SK-N-SH (cell line): ENCODE results near the gene WASHC1. TPM values are rescaled to one million over a fixed set of nuclear protein-coding genes. Genes with fewer than 3 reads are reported as not detected.
"Not testable (repeated sequence)": the region's sequence is repeated elsewhere in the genome, so short reads cannot be mapped to it uniquely, and the experiment has no call there.

Experiments used
- CTCF ChIA-PET: fragments of 300-600, 350-600 bp; formaldehyde crosslinking; extraction: SDS; loops from one replicate; lab custom pipeline; 2021; lab: Yijun Ruan, JAX
- POLR2A ChIA-PET: fragments of 350-600 bp; sonication (Branson Sonifier 250); formaldehyde crosslinking; extraction: SDS; loops from one replicate; lab custom pipeline; 2020; ENCODE audit warnings: antibody characterized with exemption, inconsistent platforms; lab: Yijun Ruan, JAX
- DNase-seq: peaks from one replicate; pipeline ENCODE4 v3.0.0; 2012
- H2AFZ ChIP-seq: fragments of 200-600 bp; sonication (generic); 2 replicates; pipeline ENCODE4 v1.8.1; 2016; ENCODE audit warnings: antibody characterized with exemption, mild to moderate bottlenecking, low read depth
- H3F3A ChIP-seq: fragments of 200-600 bp; sonication (generic); replicated peaks from 2 replicates; pipeline ENCODE3; 2016; ENCODE audit warnings: antibody characterized with exemption, mild to moderate bottlenecking; ENCODE audit not compliant: insufficient read depth
- H3K27ac ChIP-seq, 2 experiments: fragments of 200-500 bp in 1 of 2; fragments of 200-600 bp in 1 of 2; sonication (Bioruptor generic) in 1 of 2; sonication (generic), shearing (Covaris generic) in 1 of 2; 2 replicates each; pipeline versions ENCODE4 v1.5.1 to v1.6.1; 2014 to 2016; ENCODE audit warnings: low read depth in 2 of 2, inconsistent platforms in 1 of 2, low read length in 1 of 2, mild to moderate bottlenecking in 1 of 2, mixed read lengths in 1 of 2
- H3K27me3 ChIP-seq: fragments of 200-600 bp; sonication (generic), shearing (Covaris generic); 2 replicates; pipeline ENCODE4 v1.6.1; 2016; ENCODE audit warnings: mixed run types; ENCODE audit not compliant: insufficient read depth
- H3K36me3 ChIP-seq, 2 experiments: fragments of 200-500 bp in 1 of 2; fragments of 200-600 bp in 1 of 2; sonication (Bioruptor generic) in 1 of 2; sonication (generic) in 1 of 2; replicated peaks in 1 of 2; 2 replicates each; pipeline versions ENCODE3 to v1.5.1; 2014 to 2016; ENCODE audit warnings: low read length in 1 of 2, mild to moderate bottlenecking in 1 of 2; ENCODE audit not compliant: insufficient read depth in 2 of 2, control insufficient read depth in 1 of 2
- H3K4me1 ChIP-seq, 2 experiments: fragments of 200-500 bp in 1 of 2; fragments of 200-600 bp in 1 of 2; sonication (Bioruptor generic) in 1 of 2; sonication (generic), shearing (Covaris generic) in 1 of 2; 2 replicates each; pipeline versions ENCODE4 v1.5.1 to v1.6.1; 2014 to 2016; ENCODE audit warnings: low read depth in 1 of 2, low read length in 1 of 2, mixed run types in 1 of 2; ENCODE audit not compliant: insufficient read depth in 2 of 2, control insufficient read depth in 1 of 2
- H3K4me2 ChIP-seq: fragments of 200-600 bp; sonication (generic), shearing (Covaris generic); 2 replicates; pipeline ENCODE4 v1.6.1; 2017; ENCODE audit warnings: mixed run types
- H3K4me3 ChIP-seq, 2 experiments: fragments of 200-500 bp in 1 of 2; fragments of 200-600 bp in 1 of 2; sonication (Bioruptor generic) in 1 of 2; sonication (generic), shearing (Covaris generic) in 1 of 2; 2 replicates each; pipeline versions ENCODE4 v1.5.1 to v1.8.1; 2014 to 2016; ENCODE audit warnings: low read depth in 2 of 2, inconsistent platforms in 1 of 2, low read length in 1 of 2, mild to moderate bottlenecking in 1 of 2, mixed read lengths in 1 of 2, moderate library complexity in 1 of 2
- H3K79me2 ChIP-seq: fragments of 200-600 bp; sonication (generic); 2 replicates; pipeline ENCODE4 v1.8.1; 2017; ENCODE audit warnings: mild to moderate bottlenecking; ENCODE audit not compliant: insufficient read depth
- H3K9ac ChIP-seq: fragments of 200-600 bp; sonication (generic); 2 replicates; pipeline ENCODE4 v1.6.1; 2017; ENCODE audit warnings: mixed run types
- H3K9me2 ChIP-seq: fragments of 200-600 bp; sonication (generic); 2 replicates; pipeline ENCODE4 v1.6.1; 2017; ENCODE audit warnings: mixed run types
- H3K9me3 ChIP-seq: fragments of 200-600 bp; sonication (generic); 2 replicates; pipeline ENCODE4 v1.6.1; 2017; ENCODE audit warnings: mixed run types, mild to moderate bottlenecking, moderate library complexity
- H4K20me1 ChIP-seq: fragments of 200-600 bp; sonication (generic); 2 replicates; pipeline ENCODE4 v1.6.1; 2017; ENCODE audit warnings: mild to moderate bottlenecking, mixed run types; ENCODE audit not compliant: insufficient read depth
- WGBS: methylation state at CpG from one replicate; pipeline ENCODE4 v1.1.6; 2017; ENCODE audit warnings: low lambda C conversion rate; 5-methylcytosine and 5-hydroxymethylcytosine counted together
- polyA plus RNA-seq, 3 experiments: library from polyadenylated mRNA; depleted of rRNA; stranded (reverse); fragments of >200 nt; gene quantifications; 2 replicates each; pipeline ENCODE4 v1.2.3, GENCODE V29; 2012

Gene WASHC1
- polyA plus RNA-seq, 1 of the 3 experiments (the other 2 are of a cell fraction), result 14.2 TPM

GRCh38 chr9:43636-44035 is 14.4 kb upstream of the WASHC1 start:
- H3K27ac ChIP-seq, H3K9ac ChIP-seq, H3K36me3 ChIP-seq, CTCF ChIA-PET, H3K4me3 ChIP-seq, H2AFZ ChIP-seq, H3K27me3 ChIP-seq, H3K9me2 ChIP-seq, H3K4me1 ChIP-seq, POLR2A ChIA-PET, H3F3A ChIP-seq, H3K4me2 ChIP-seq, H3K79me2 ChIP-seq, DNase-seq, H4K20me1 ChIP-seq, H3K9me3 ChIP-seq: not testable (repeated sequence)
- WGBS, result 37% methylated on average over 3 of the region's 3 CpGs

- WGBS, result 0% methylated on average over 1 of the region's 3 CpGs
- H4K20me1 ChIP-seq, H3K9ac ChIP-seq, H3K9me3 ChIP-seq, H3K27me3 ChIP-seq, H3F3A ChIP-seq, H3K4me2 ChIP-seq, H3K79me2 ChIP-seq, CTCF ChIA-PET, H3K36me3 ChIP-seq, H3K4me1 ChIP-seq, H2AFZ ChIP-seq, DNase-seq, H3K27ac ChIP-seq, H3K9me2 ChIP-seq, POLR2A ChIA-PET, H3K4me3 ChIP-seq: not testable (repeated sequence)
Measured at GRCh38 chr9:43116-43515, 13.9 kb upstream of the WASHC1 start.

GRCh38 chr9:41819-42218 is 12.6 kb upstream of the WASHC1 start:
- H3K4me2 ChIP-seq, H3K9ac ChIP-seq, H3K27me3 ChIP-seq, H3K79me2 ChIP-seq, H3F3A ChIP-seq, POLR2A ChIA-PET, DNase-seq, H3K4me3 ChIP-seq, H3K4me1 ChIP-seq, H3K27ac ChIP-seq, H2AFZ ChIP-seq, H4K20me1 ChIP-seq, CTCF ChIA-PET, H3K9me2 ChIP-seq, H3K36me3 ChIP-seq, H3K9me3 ChIP-seq: not testable (repeated sequence)
- 12% methylated on average over 2 of the region's 2 CpGs for WGBS

- H3K4me3 ChIP-seq, H3K4me1 ChIP-seq, H3K27ac ChIP-seq, H3K4me2 ChIP-seq, H4K20me1 ChIP-seq, H3K9me3 ChIP-seq, POLR2A ChIA-PET, DNase-seq, H3K9me2 ChIP-seq, H3K79me2 ChIP-seq, H3F3A ChIP-seq, H2AFZ ChIP-seq, H3K36me3 ChIP-seq, H3K9ac ChIP-seq, H3K27me3 ChIP-seq, CTCF ChIA-PET: not testable (repeated sequence)
- WGBS, result 19% methylated on average over 6 of the region's 9 CpGs
Measured at GRCh38 chr9:41261-41676, 12.0 kb upstream of the WASHC1 start.

GRCh38 chr9:32308-32707 is 3.1 kb upstream of the WASHC1 start:
- H3K27ac ChIP-seq, H3F3A ChIP-seq, H3K36me3 ChIP-seq, H3K4me3 ChIP-seq, H3K4me2 ChIP-seq, H3K4me1 ChIP-seq, CTCF ChIA-PET, H3K9me2 ChIP-seq, H3K9ac ChIP-seq, H3K79me2 ChIP-seq, DNase-seq, H3K9me3 ChIP-seq, H4K20me1 ChIP-seq, H2AFZ ChIP-seq, H3K27me3 ChIP-seq, POLR2A ChIA-PET: not testable (repeated sequence)
- WGBS, result 80% methylated on average over 2 of the region's 6 CpGs

- H3K36me3 ChIP-seq, H4K20me1 ChIP-seq, H3F3A ChIP-seq, CTCF ChIA-PET, H3K9me3 ChIP-seq, POLR2A ChIA-PET, H2AFZ ChIP-seq, DNase-seq, H3K27me3 ChIP-seq, H3K4me2 ChIP-seq, H3K79me2 ChIP-seq, H3K9me2 ChIP-seq, H3K27ac ChIP-seq, H3K4me1 ChIP-seq: not testable (repeated sequence)
- whole genome bisulfite sequencing, result 2% methylated on average over 11 of the region's 30 CpGs
- peak overlapping the region in 1 of 2 experiments; percentile 50; a peak in 2 of 4 replicates for H3K4me3 ChIP-seq
- peak overlapping the region; percentile 39; the same call in 1 of the 2 replicates for H3K9ac ChIP-seq
Measured at GRCh38 chr9:28775-29174, 481 bp downstream of the WASHC1 start.

GRCh38 chr9:21621-22020 is 7.6 kb downstream of the WASHC1 start:
- H2AFZ ChIP-seq, CTCF ChIA-PET: not testable (repeated sequence)

More at GRCh38 chr9:21621-22020, 7.6 kb downstream of the WASHC1 start:
- H3K9me3 ChIP-seq, H4K20me1 ChIP-seq, H3F3A ChIP-seq, POLR2A ChIA-PET, DNase-seq, H3K4me2 ChIP-seq, H3K79me2 ChIP-seq, H3K9ac ChIP-seq, H3K4me3 ChIP-seq, H3K9me2 ChIP-seq, H3K4me1 ChIP-seq, H3K27ac ChIP-seq, H3K36me3 ChIP-seq, H3K27me3 ChIP-seq: not testable (repeated sequence)
- WGBS, result no CpG with 5 or more reads among the region's 9 CpGs
